GM10248 (cell line): Measurements from ENCODE around the gene RNF157.

Source experiments
- CTCF ChIA-PET: fragments of 300-600 bp; sonication (Branson Sonifier 250); formaldehyde crosslinking; extraction: SDS; loops from one replicate; lab custom pipeline; 2021; ENCODE audit warnings: antibody characterized with exemption; lab: Yijun Ruan, JAX
- POLR2A ChIA-PET: fragments of 350-650 bp; sonication (Branson Sonifier 250); formaldehyde crosslinking; extraction: SDS; loops from one replicate; lab custom pipeline; 2020; ENCODE audit warnings: antibody characterized with exemption; lab: Yijun Ruan, JAX
- DNase-seq: peaks from one replicate; pipeline ENCODE4 v3.0.0; 2012; ENCODE audit errors: extremely low spot score
- CTCF ChIP-seq: IDR thresholded peaks from 2 replicates; pipeline ENCODE4 v1.5.1; 2012; ENCODE audit warnings: mild to moderate bottlenecking, low read depth; ENCODE audit errors: extremely low read depth, missing control alignments, control extremely low read depth

The RNF157 gene

DNA sequence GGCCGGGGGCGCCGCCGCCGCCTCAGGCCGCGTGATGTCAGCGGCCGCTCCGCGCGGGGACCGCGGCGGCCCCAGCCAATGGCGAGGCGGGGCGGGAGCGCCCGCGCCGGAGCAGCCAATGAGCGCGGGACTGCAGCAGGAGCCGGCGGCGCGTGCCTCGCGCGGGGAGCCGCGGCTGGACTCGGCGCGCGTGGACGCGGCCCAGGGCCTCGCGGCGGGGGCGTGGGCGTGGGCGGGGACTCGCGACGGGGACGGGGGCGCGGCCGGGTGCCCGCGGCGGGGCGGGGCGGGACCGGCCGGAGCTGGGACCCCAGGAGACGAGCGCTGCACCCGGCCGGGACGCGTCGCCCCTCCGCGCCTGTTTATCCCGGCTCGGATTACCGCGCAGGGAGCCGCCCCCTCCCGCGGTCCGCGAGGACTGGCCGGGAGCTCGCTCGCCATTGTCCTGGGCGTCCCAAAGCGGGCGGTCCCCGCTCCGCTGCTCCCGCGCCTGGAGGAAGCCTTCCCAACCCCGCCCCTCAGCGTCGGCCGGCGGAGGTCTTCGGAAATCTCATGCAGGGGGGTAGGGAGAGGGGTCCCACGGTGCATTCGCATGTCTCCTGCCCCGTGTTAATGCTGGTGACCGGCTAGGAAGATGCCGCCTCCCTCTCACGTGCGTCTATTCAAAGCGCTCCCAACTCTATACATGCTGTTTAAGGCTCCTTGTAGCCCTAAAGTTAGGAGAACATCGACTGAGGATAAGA is at the start of gene RNF157:
RNF157 (minus strand) TSS at position 33 of the 743 bp plus-strand sequence. CDS start 253 bp downstream, outside the sequence.
- CTCF ChIA-PET = interaction anchor here (1.5 to 1.7 kb wide), 2 partner anchors 38 to 59 kb away, joined by 4 to 5 read pairs; no protein-coding TSS in a partner anchor
- peak; percentile 81 for DNase-seq
- POLR2A ChIA-PET = interaction anchor here (0.6 to 0.7 kb wide), 2 partner anchors 28 to 39 kb away, joined by 3 to 4 read pairs; no protein-coding TSS in a partner anchor
- no peak for TF ChIP-seq CTCF

- ChIA-PET CTCF (interaction anchor here (1.4 to 9.0 kb wide), 7 partner anchors 13 to 268 kb away, joined by 3 to 337 read pairs (median 30); partner anchors contain the start of gene EXOC7), POLR2A (interaction anchor here (0.7 kb wide), 1 partner anchor 178 kb away, joined by 3 read pairs; the partner anchor contains the start of gene EXOC7)
- no peak for TF ChIP-seq CTCF
- DNase-seq = no peak
Observed at GRCh38 chr17:76281573-76282371, 41.5 kb upstream of the RNF157 start.

- no peak for TF ChIP-seq CTCF
- DNase-seq = no peak
- POLR2A ChIA-PET = interaction anchor here (0.6 to 1.1 kb wide), 3 partner anchors 16 to 289 kb away, joined by 3 to 5 read pairs (median 3); partner anchors contain the start of genes EXOC7 and UBALD2
- CTCF ChIA-PET = interaction anchor here (0.6 to 9.0 kb wide), 25 partner anchors 8 to 267 kb away, joined by 3 to 337 read pairs (median 10); partner anchors contain the start of genes EXOC7, FOXJ1, UBALD2 and ZACN
Observed at GRCh38 chr17:76280650-76281049, 40.4 kb upstream of the RNF157 start.

DNA sequence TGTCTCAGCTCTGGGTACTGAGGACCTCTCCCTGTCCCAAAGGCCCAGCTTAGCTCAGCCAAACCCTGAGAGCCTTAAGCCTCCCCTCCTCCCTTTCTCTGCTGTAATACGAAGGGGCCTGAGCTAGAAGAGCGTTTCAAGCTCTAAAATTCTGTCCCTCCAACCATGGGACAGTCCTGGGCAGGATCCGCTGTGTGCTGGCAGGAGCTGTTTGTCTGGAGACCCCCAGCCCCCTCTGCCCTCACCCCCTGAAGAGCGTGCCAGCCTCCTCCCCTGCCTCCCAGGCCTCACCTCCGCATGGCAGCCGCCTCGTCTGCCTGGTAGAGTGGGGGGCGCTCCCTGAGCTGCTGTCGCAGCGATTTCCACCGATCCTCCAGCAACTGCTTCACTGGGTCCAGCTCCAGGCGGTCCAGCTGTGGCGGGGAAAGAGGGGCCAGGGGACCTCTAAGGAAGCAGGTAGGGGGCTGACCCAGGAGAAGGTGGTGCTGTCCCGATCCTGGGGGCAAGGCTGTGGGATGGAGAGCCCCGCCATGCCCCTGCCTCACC is 39.5 kb upstream of the RNF157 start:
- CTCF ChIA-PET = interaction anchor here (0.6 to 9.0 kb wide), 78 partner anchors 9 to 647 kb away, joined by 3 to 337 read pairs (median 4); partner anchors contain the start of genes EXOC7, FOXJ1, PRPSAP1 and QRICH2
- no peak for TF ChIP-seq CTCF
- no peak for DNase-seq
- POLR2A ChIA-PET = interaction anchor here (0.5 to 2.0 kb wide), 8 partner anchors 9 to 288 kb away, joined by 3 to 7 read pairs (median 5); partner anchors contain the start of genes FOXJ1 and RNF157

GRCh38 chr17:76278952-76279741 is 38.9 kb upstream of the RNF157 start:
- peak; percentile 90 for DNase-seq
- ChIA-PET POLR2A (interaction anchor here (0.5 to 2.0 kb wide), 7 partner anchors 9 to 265 kb away, joined by 3 to 7 read pairs (median 5); partner anchors contain the start of genes FOXJ1 and RNF157), CTCF (interaction anchor here (0.6 to 9.0 kb wide), 81 partner anchors 10 to 647 kb away, joined by 3 to 337 read pairs (median 4); partner anchors contain the start of genes EXOC7, FOXJ1, PRPSAP1 and QRICH2)

More at GRCh38 chr17:76278952-76279741, 38.9 kb upstream of the RNF157 start:
- peak; percentile 92 for TF ChIP-seq CTCF
